ENCODE measurements around the gene ZBTB7C. TPM values are rescaled to one million over a fixed set of nuclear protein-coding genes. Genes with fewer than 3 reads are reported as not detected.

ZBTB7C gene
- total RNA-seq, 2 experiments from 2014 or later: 0.81 to 0.95 TPM

DNA sequence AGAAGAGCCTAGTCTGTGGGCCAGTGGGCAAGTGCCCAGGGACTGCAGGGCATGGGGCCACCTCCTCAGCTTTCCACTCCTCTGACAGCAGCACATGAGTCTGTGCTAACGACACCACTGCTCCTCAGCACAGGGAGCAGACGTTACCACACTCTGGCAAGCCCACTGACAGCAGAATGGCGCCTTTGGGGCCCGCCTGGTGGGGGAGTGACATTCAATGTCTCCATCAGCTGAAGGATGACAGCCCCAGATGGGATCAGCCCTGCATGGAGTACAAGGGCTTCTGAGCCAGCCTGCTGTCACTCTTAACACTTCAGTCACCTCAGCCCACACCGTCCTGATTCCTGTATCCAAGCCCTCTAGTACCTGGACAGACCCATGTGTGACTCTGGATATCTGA, 329.3 kb downstream of the ZBTB7C start:
- no peak for DNase-seq
- Mint-ChIP-seq H3K4me3 (no peak overlapping the region), H3K9me3 (no peaks in the 10 kb centered on the region), H3K27me3 (peaks cover 17% of the 10 kb centered on the region), H3K36me3 (ENCODE audit: low read depth) (no peaks in the 10 kb centered on the region), H3K27ac (no peak overlapping the region), H3K4me1 (no peaks in the 10 kb centered on the region)
- CTCF ChIA-PET: no interaction called here
- POLR2A ChIA-PET: no interaction called here

DNA sequence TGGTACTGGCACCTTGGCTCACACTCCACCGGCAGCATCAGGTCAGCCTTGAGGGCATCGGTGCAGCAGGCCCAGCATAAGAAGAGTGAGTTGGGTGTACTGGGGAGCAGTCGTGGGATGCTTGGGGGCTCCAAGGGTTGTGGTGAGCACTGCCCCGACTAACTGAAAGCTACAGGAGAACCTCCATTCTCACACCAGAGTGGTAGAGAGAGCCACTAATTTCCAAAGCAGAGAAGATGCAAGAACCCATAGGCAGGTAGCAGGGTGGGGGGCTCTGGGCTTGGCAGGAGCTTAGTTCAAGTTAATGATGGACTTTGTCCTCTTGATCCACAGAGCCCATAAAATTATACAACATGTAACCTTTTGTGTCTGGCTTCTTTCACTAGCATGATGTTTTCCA, 330.7 kb downstream of the ZBTB7C start:
- no peak overlapping the region for H3K27ac Mint-ChIP-seq
- POLR2A ChIA-PET: no interaction called here
- H3K4me3 Mint-ChIP-seq: no peak overlapping the region
- peaks cover 23% of the 10 kb centered on the region for H3K27me3 Mint-ChIP-seq
- H3K9me3 Mint-ChIP-seq: no peaks in the 10 kb centered on the region
- no peaks in the 10 kb centered on the region for H3K4me1 Mint-ChIP-seq
- no peak for DNase-seq
- CTCF ChIA-PET: no interaction called here
- no peaks in the 10 kb centered on the region for H3K36me3 Mint-ChIP-seq (ENCODE audit: low read depth)

DNA sequence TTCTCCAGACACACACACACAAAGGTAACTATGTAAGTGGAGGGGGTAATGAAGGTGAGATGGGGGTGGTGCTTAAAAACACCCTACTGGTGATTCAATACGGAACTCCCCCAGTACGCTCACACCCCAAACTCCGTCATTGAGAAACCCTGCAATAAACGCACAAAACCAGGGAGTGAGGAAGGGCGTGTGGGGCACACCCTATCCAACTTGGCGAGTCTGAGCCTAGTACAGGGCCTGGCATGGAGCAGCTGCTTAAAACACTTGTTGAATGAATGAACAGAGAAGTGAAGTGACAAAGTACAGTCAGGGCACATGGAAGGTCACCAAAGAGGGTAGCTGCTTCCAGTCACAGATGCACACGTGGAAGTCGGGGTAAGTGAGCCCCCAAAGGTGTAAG, 331.9 kb downstream of the ZBTB7C start:
- H3K9me3 Mint-ChIP-seq: no peaks in the 10 kb centered on the region
- H3K4me3 Mint-ChIP-seq: no peak overlapping the region
- H3K27ac Mint-ChIP-seq: no peak overlapping the region
- no peaks in the 10 kb centered on the region for H3K36me3 Mint-ChIP-seq (ENCODE audit: low read depth)
- H3K27me3 Mint-ChIP-seq: peaks cover 24% of the 10 kb centered on the region
- ChIA-PET POLR2A (no interaction called here), CTCF (no interaction called here)
- H3K4me1 Mint-ChIP-seq: no peaks in the 10 kb centered on the region
- DNase-seq: no peak

DNA sequence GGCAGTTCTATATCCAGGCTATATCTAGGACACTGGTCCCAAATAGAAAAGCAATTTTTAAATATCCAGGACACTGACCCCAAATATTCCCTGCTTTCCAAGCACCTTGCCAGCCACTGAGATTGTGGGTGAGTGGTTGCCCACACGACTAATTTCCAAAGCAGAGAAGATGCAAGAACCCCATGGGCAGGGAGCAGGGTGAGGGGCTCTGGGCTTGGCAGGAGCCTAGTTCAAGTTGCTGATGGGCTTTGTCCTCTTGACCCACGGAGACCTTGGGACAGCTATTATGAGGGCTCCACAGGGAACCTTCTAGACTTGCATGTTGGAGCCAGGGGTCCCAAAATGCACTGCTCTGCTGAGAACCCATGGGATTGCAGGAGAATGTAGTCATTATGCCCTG, 332.7 kb downstream of the ZBTB7C start:
- ChIA-PET POLR2A (no interaction called here), CTCF (no interaction called here)
- Mint-ChIP-seq H3K4me3 (no peak overlapping the region), H3K4me1 (no peaks in the 10 kb centered on the region), H3K27ac (no peak overlapping the region), H3K27me3 (peaks cover 30% of the 10 kb centered on the region), H3K36me3 (ENCODE audit: low read depth) (no peaks in the 10 kb centered on the region), H3K9me3 (no peaks in the 10 kb centered on the region)
- no peak for DNase-seq

DNA sequence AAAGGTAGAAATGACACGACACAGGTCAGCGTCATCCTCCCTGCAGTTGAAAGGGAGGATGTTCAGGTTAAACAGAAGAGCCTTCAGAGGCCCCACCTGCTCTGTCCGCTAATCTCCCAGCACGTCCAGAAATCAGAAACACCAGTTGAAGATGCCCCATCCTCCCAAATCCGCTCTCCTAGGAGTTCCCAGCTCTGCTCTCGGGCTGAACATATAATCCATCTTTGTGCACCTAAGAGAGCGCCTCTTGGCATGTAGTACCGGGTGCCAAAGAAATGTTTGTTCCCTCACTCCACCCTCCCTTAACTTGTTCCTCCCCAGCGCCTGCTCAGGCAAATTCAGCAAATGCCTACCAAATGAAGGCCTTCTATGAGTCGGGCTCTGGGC, 333.5 kb downstream of the ZBTB7C start:
- no peaks in the 10 kb centered on the region for H3K36me3 Mint-ChIP-seq (ENCODE audit: low read depth)
- H3K4me1 Mint-ChIP-seq: no peaks in the 10 kb centered on the region
- CTCF ChIA-PET: interaction anchor here (0.6 kb wide), 1 partner anchor 415 kb away, joined by 3 read pairs; no protein-coding TSS in a partner anchor
- H3K27me3 Mint-ChIP-seq: peaks cover 37% of the 10 kb centered on the region
- POLR2A ChIA-PET: no interaction called here
- H3K9me3 Mint-ChIP-seq: no peaks in the 10 kb centered on the region
- no peak overlapping the region for H3K27ac Mint-ChIP-seq
- no peak for DNase-seq
- H3K4me3 Mint-ChIP-seq: no peak overlapping the region

DNA sequence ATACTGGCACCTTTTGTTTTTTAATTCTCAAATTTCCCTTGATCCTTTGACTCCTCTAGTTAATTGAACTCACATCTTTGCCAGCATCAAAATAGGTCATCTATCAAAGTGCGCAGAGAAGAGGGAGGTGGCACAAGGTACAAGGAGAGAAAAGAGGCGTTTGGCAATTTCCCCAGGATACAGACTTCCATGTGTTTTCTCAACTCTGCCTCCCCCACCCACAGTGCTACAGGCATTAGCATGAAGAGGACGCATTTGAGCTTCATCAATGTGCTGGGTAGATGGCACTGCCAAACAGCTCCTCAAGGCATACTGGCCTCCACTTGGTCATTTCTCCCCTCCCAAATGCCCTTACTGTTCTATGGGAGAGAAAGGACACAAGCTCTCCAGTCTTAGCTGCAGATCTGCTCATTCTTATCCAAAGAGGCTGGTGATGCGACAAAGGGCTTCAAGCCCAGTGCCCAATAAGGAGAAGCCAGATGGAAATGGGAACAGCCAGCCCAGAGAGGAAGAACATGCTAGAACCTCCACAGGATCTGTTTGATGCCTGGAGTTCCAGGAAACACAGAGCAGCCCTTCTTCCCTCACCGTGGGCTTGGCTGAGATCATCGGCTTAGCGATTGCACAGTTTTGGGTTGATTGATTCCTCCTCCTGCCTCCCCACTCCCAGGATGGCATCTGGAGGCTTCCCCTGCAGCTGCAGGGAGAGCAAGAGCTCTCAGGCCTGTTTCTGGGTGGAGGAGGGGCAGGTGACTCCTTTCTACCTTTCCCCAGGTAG, 334.1 kb downstream of the ZBTB7C start:
- DNase-seq: no peak
- no peaks in the 10 kb centered on the region for H3K9me3 Mint-ChIP-seq
- H3K36me3 Mint-ChIP-seq (ENCODE audit: low read depth): no peaks in the 10 kb centered on the region
- peaks cover 38% of the 10 kb centered on the region for H3K27me3 Mint-ChIP-seq
- H3K4me3 Mint-ChIP-seq: no peak overlapping the region
- no peaks in the 10 kb centered on the region for H3K4me1 Mint-ChIP-seq
- no peak overlapping the region for H3K27ac Mint-ChIP-seq
- ChIA-PET POLR2A (no interaction called here), CTCF (interaction anchor here (0.6 kb wide), 1 partner anchor 416 kb away, joined by 3 read pairs; no protein-coding TSS in a partner anchor)

DNA sequence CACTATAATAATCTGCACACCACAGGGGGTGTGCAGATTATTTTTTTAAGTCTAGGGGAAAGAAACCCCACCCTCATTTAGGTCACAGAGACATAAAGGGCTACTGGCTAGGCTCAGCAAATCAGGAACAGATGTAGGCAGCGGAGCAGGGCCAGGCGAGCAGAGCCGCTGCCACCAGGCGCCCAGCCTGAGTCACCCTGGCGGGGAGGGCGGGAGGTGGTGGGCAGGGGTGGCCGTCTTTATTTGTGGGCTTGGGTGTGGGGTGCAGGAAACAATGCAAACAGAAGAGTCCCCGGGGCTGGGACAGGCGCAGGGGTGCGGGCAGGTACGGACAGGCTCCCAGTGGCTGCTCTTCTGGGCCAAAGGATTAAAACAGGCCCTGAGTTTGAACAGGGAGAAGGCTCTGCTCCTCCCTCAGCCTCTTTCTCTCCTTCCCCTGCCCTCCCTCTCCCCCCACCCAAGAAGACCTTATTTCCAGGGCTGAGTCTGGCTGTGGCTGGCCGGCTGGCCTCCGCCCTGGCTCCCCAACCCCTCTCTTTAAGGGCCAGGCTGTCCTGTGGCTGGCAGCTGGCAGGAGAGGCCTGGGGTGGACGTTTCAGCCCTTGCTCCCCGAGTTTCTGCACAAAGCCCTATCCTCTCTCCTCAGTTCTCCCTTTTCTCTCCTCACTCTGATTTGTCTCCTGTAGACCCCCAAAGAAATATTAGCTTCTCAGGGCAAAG, 335.8 kb downstream of the ZBTB7C start:
- POLR2A ChIA-PET: no interaction called here
- H3K4me1 Mint-ChIP-seq: no peaks in the 10 kb centered on the region
- no peak overlapping the region for H3K4me3 Mint-ChIP-seq
- H3K9me3 Mint-ChIP-seq: no peaks in the 10 kb centered on the region
- H3K27me3 Mint-ChIP-seq: peaks cover 38% of the 10 kb centered on the region
- no peaks in the 10 kb centered on the region for H3K36me3 Mint-ChIP-seq (ENCODE audit: low read depth)
- CTCF ChIA-PET: no interaction called here
- no peak for DNase-seq
- H3K27ac Mint-ChIP-seq: no peak overlapping the region

DNA sequence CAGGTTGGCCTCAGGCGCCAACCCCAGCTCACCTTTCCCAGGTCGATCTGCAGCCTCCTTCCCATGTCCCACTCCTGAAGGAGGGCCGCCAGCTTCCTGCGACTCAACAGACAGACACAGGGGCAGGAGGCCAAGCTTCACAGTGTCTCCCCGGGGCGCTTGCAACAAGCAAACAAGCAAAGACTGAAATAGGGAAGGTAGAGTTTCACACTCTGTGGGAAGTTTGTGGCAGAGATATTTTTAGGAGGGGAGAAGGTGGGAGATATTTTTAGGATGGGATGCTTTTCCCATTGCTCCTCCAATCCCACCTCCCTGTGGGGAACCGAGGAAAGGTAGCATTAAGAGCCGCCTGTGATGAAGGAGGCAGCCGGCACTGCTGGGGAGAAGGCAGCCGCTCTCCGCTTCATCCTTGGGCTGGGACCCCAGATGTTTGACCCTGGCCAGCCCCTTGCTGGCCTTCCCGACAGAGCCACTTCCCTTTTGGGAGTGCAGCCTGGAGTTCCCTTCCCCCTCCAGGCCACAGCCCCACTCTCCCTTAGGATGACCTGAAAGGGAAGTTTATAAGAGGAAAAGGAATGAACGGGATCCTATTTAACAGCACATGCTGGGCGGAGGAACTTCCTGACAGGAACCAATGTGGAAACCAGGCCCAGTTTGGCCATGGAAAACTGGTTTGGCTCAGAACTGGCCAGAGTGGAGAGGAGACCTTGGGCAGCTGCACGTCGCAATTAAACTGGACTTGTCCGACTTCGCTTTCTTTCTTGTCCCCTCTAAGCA, 336.6 kb downstream of the ZBTB7C start:
- Mint-ChIP-seq H3K9me3 (no peaks in the 10 kb centered on the region), H3K4me1 (no peaks in the 10 kb centered on the region), H3K36me3 (ENCODE audit: low read depth) (no peaks in the 10 kb centered on the region), H3K4me3 (no peak overlapping the region), H3K27me3 (peaks cover 38% of the 10 kb centered on the region), H3K27ac (no peak overlapping the region)
- no peak for DNase-seq
- POLR2A ChIA-PET: no interaction called here
- CTCF ChIA-PET: no interaction called here

DNA sequence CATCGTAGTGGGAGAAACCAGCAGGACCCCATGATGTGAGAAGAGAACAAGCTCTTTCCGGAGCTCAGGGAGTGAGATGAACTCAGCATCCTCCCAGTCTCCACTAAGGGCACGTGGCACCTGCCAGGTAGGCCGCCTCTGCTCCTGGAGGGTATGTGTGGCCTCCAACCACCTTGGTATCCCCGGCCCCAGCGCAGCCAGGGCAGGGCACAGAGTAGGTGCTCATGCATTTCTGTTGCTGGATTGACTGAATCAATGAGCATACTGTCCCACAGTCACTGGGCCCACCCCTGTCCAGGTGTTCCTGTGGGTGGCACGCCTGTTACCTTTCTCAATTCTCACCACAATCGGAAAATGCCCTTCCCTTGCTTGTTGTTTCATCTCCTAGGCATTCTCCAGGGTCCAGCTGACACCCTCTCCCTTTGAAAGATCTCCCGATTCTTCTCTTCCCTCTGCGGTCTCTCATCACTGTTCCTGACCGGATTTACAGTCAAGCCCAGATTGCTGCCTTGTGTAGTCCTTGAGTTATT, 340.2 kb downstream of the ZBTB7C start:
- Mint-ChIP-seq H3K27me3 (peaks cover 14% of the 10 kb centered on the region), H3K36me3 (ENCODE audit: low read depth) (no peaks in the 10 kb centered on the region), H3K27ac (no peak overlapping the region), H3K4me1 (no peaks in the 10 kb centered on the region), H3K9me3 (no peaks in the 10 kb centered on the region), H3K4me3 (no peak overlapping the region)
- ChIA-PET CTCF (no interaction called here), POLR2A (no interaction called here)
- DNase-seq: no peak

DNA sequence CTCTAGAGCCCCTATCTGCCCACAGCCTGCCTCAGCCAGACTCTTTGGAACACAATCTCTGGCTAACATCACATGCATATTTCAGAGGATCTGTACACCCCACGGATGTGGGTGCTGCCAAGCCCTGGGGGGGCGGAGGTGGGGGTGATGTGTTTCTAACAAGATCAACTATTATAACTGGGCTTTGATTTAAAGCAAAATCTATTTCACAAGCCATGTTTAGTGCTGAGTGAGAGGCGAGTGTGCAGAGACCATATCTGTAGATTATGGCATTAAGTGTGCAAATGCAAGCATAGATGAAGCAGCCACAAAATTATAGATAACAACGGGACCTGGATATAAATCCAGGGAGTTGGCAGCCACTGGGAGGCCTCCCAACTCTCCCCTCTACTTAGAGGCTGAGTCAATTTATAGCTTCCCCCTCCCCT, 342.9 kb downstream of the ZBTB7C start:
- CTCF ChIA-PET: no interaction called here
- H3K27ac Mint-ChIP-seq: no peak overlapping the region
- no peak overlapping the region for H3K4me3 Mint-ChIP-seq
- H3K27me3 Mint-ChIP-seq: peaks cover 5% of the 10 kb centered on the region
- no peaks in the 10 kb centered on the region for H3K36me3 Mint-ChIP-seq (ENCODE audit: low read depth)
- POLR2A ChIA-PET: no interaction called here
- H3K4me1 Mint-ChIP-seq: no peaks in the 10 kb centered on the region
- no peak for DNase-seq
- H3K9me3 Mint-ChIP-seq: no peaks in the 10 kb centered on the region

DNA sequence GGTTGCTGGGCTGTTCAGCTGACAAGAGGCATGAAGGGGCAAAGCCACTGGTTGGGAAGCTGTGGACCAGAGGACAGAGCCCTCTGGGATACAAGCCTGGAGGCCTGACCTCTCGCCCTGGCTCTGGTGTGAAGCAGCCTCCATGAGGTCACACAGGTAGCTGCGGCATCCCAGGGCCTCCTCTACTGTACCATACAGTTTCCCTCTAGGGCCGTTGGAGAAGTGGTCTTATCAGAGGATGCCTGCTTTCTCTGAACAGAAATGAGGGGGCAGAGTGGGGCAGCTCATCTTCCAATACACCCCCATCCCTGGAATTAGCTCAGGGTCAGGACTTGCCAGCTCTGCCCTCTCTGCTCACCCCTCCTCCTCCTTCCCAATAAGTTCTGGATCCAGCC, 343.6 kb downstream of the ZBTB7C start:
- Mint-ChIP-seq H3K9me3 (no peaks in the 10 kb centered on the region), H3K27ac (no peak overlapping the region)
- POLR2A ChIA-PET: no interaction called here

DNA sequence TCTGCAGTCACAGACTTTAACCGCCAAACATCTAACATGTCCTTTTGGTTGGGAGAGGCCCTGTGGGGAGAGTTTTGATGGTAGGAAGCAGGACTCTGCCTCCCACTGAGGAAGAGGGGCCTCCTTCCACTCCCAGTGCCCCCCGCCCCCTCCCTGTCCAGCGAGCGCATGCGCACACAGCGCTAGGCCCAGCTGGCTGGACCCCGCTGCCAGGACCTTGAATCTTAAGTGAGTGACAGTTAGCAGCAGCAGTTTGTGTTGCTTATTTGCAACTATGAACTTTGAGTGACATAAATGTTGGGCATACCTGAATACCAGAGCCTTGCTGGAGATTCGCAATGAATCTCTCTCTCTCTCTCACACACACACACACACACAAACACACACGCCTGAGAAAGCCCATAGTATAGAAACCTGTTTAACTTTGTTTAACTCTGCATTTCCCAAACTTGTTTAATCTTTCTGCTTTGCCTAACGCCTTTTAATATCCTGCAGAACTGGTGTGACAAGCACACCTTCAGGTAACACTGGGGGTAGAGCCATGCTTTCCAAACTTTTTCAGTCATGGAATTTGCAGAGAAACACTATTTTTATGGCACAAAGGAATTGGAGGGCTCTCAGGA, 344.1 kb downstream of the ZBTB7C start:
- ChIA-PET CTCF (no interaction called here), POLR2A (no interaction called here)
- H3K9me3 Mint-ChIP-seq: no peaks in the 10 kb centered on the region
- no peak overlapping the region for H3K27ac Mint-ChIP-seq
- H3K36me3 Mint-ChIP-seq (ENCODE audit: low read depth): no peaks in the 10 kb centered on the region
- H3K4me1 Mint-ChIP-seq: no peaks in the 10 kb centered on the region
- DNase-seq: no peak
- H3K4me3 Mint-ChIP-seq: no peak overlapping the region
- H3K27me3 Mint-ChIP-seq: peaks cover 8% of the 10 kb centered on the region

More for the DNA sequence above, 343.6 kb downstream of the ZBTB7C start:
- Mint-ChIP-seq H3K4me3 (no peak overlapping the region), H3K27me3 (peaks cover 4% of the 10 kb centered on the region), H3K36me3 (ENCODE audit: low read depth) (no peaks in the 10 kb centered on the region), H3K4me1 (no peaks in the 10 kb centered on the region)
- DNase-seq: no peak
- CTCF ChIA-PET: no interaction called here
